ENCODE results near the gene TPP2.

DNA sequence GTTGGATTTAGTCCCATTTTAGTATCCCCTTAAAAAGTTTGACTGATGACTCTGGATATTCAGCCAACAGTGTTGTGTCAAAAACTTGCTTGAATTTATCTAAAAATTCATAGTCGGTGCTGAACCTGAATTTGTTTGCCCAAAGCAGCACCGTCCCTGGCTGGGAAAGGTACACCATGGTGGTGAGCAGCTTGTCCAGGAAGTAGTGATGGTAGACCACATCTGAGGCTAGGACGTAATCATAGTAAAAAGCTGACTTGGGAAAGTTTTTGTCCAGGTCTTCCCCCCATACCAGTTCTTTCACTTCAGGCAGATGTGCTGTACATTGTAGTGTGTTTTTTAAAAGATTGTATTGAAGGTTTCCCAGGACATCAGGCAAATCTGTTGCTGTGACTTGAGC is 89.2 kb downstream of the TPP2 start:
- TF ChIP-seq, protein P1, sequence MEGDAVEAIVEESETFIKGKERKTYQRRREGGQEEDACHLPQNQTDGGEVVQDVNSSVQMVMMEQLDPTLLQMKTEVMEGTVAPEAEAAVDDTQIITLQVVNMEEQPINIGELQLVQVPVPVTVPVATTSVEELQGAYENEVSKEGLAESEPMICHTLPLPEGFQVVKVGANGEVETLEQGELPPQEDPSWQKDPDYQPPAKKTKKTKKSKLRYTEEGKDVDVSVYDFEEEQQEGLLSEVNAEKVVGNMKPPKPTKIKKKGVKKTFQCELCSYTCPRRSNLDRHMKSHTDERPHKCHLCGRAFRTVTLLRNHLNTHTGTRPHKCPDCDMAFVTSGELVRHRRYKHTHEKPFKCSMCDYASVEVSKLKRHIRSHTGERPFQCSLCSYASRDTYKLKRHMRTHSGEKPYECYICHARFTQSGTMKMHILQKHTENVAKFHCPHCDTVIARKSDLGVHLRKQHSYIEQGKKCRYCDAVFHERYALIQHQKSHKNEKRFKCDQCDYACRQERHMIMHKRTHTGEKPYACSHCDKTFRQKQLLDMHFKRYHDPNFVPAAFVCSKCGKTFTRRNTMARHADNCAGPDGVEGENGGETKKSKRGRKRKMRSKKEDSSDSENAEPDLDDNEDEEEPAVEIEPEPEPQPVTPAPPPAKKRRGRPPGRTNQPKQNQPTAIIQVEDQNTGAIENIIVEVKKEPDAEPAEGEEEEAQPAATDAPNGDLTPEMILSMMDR (optimal IDR thresholded peaks at IDR 0.05 in 1 of 3, IDR thresholded peaks at IDR 0.05 in 1 of 3, conservative IDR thresholded peaks at IDR 0.05 in 1 of 3; ENCODE audit: extremely low read depth in 1 of 3, insufficient read depth in 2 of 3, low read length in 3 of 3), result no peak
- TF ChIP-seq EZH2 (IDR thresholded peaks at IDR 0.05; ENCODE audit: low read length), result no peak
